OCI-LY3 (cell line): ENCODE results near the gene MISP.

Experiments
- H2AFZ ChIP-seq: fragments of 200-600, 300-600 bp; shearing (Covaris generic); 2 replicates; pipeline ENCODE4 v1.6.0; 2014; ENCODE audit warnings: antibody characterized with exemption, low read depth, low read length
- H3K27ac ChIP-seq: fragments of 200-600, 300-600 bp; sonication (generic); 2 replicates; pipeline ENCODE4 v1.5.1; 2014; ENCODE audit warnings: mild to moderate bottlenecking, low read length, moderate library complexity, mixed read lengths
- H3K27me3 ChIP-seq: fragments of 200-600, 300-600 bp; sonication (generic); 2 replicates; pipeline ENCODE4 v1.6.1; 2014; ENCODE audit warnings: low read depth, low read length, mixed read lengths
- H3K36me3 ChIP-seq: fragments of 200-600, 300-600 bp; sonication (generic); replicated peaks from 2 replicates; pipeline ENCODE3; 2014; ENCODE audit warnings: low read depth, low read length, mixed read lengths
- H3K4me1 ChIP-seq: fragments of 300-600, 200-600 bp; sonication (generic); 2 replicates; pipeline ENCODE4 v1.6.1; 2014; ENCODE audit warnings: low read length, mixed read lengths
- H3K4me2 ChIP-seq: fragments of 200-600, 300-600 bp; sonication (generic); 2 replicates; pipeline ENCODE4 v1.6.1; 2014; ENCODE audit warnings: low read length, mixed read lengths
- H3K4me3 ChIP-seq: fragments of 300-600, 200-600 bp; sonication (generic); 2 replicates; pipeline ENCODE4 v1.5.1; 2014; ENCODE audit warnings: antibody characterized with exemption, mild to moderate bottlenecking, low read length, moderate library complexity
- H3K79me2 ChIP-seq: fragments of 300-600, 200-600 bp; shearing (Covaris generic); 2 replicates; pipeline ENCODE4 v1.6.1; 2014; ENCODE audit warnings: mild to moderate bottlenecking, low read length, mixed read lengths
- H3K9ac ChIP-seq: fragments of 300-600, 200-600 bp; shearing (Covaris generic); 2 replicates; pipeline ENCODE4 v1.6.0; 2014; ENCODE audit warnings: mild to moderate bottlenecking, low read length, moderate library complexity
- H3K9me3 ChIP-seq: fragments of 200-600, 300-600 bp; shearing (Covaris generic); 2 replicates; pipeline ENCODE4 v1.6.1; 2014; ENCODE audit warnings: low read length, mixed read lengths; ENCODE audit not compliant: insufficient read depth
- H4K20me1 ChIP-seq: fragments of 200-600, 300-600 bp; sonication (generic); 2 replicates; pipeline ENCODE4 v1.6.1; 2016; ENCODE audit warnings: low read length, mixed read lengths; ENCODE audit not compliant: insufficient read depth
- EZH2phosphoT487 ChIP-seq: fragments of 200-600 bp; shearing (Covaris generic); IDR thresholded peaks from 2 replicates; pipeline ENCODE4 v1.6.1; 2018; ENCODE audit warnings: antibody characterized with exemption, mixed run types, low read depth
- TF ChIP-seq, protein P1 (sequence below): fragments of 200-600, 300-600 bp; sonication (generic); IDR thresholded peaks from 2 replicates; pipeline ENCODE4 v1.5.1; 2014; ENCODE audit warnings: antibody characterized with exemption, low read length, low read depth

Gene MISP

GRCh38 chr19:763869-764268, 13.0 kb downstream of the MISP start:
- Histone ChIP-seq H3K27me3 (no peaks in the 10 kb centered on the region), H3K79me2 (no peaks in the 10 kb centered on the region), H3K4me3 (no peak overlapping the region), H4K20me1 (no peaks in the 10 kb centered on the region), H3K36me3 (no peaks in the 10 kb centered on the region), H3K9me3 (no peaks in the 10 kb centered on the region), H3K4me2 (no peak overlapping the region), H3K4me1 (no peaks in the 10 kb centered on the region), H3K9ac (no peak overlapping the region), H3K27ac (no peak overlapping the region), H2AFZ (no peak overlapping the region)
- TF ChIP-seq, protein P1, sequence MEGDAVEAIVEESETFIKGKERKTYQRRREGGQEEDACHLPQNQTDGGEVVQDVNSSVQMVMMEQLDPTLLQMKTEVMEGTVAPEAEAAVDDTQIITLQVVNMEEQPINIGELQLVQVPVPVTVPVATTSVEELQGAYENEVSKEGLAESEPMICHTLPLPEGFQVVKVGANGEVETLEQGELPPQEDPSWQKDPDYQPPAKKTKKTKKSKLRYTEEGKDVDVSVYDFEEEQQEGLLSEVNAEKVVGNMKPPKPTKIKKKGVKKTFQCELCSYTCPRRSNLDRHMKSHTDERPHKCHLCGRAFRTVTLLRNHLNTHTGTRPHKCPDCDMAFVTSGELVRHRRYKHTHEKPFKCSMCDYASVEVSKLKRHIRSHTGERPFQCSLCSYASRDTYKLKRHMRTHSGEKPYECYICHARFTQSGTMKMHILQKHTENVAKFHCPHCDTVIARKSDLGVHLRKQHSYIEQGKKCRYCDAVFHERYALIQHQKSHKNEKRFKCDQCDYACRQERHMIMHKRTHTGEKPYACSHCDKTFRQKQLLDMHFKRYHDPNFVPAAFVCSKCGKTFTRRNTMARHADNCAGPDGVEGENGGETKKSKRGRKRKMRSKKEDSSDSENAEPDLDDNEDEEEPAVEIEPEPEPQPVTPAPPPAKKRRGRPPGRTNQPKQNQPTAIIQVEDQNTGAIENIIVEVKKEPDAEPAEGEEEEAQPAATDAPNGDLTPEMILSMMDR, result no peak
- no peak for TF ChIP-seq EZH2phosphoT487

GRCh38 chr19:764301-764700, 13.4 kb downstream of the MISP start:
- H2AFZ ChIP-seq, result no peak overlapping the region
- H3K4me1 ChIP-seq, result no peaks in the 10 kb centered on the region
- H3K36me3 ChIP-seq, result no peaks in the 10 kb centered on the region
- H3K9ac ChIP-seq, result no peak overlapping the region
- no peak overlapping the region for H3K4me2 ChIP-seq
- H3K79me2 ChIP-seq, result no peaks in the 10 kb centered on the region
- H3K4me3 ChIP-seq, result no peak overlapping the region
- TF ChIP-seq, protein P1, result no peak
- TF ChIP-seq EZH2phosphoT487, result no peak
- no peaks in the 10 kb centered on the region for H4K20me1 ChIP-seq
- H3K9me3 ChIP-seq, result no peaks in the 10 kb centered on the region
- no peak overlapping the region for H3K27ac ChIP-seq
- no peaks in the 10 kb centered on the region for H3K27me3 ChIP-seq

DNA sequence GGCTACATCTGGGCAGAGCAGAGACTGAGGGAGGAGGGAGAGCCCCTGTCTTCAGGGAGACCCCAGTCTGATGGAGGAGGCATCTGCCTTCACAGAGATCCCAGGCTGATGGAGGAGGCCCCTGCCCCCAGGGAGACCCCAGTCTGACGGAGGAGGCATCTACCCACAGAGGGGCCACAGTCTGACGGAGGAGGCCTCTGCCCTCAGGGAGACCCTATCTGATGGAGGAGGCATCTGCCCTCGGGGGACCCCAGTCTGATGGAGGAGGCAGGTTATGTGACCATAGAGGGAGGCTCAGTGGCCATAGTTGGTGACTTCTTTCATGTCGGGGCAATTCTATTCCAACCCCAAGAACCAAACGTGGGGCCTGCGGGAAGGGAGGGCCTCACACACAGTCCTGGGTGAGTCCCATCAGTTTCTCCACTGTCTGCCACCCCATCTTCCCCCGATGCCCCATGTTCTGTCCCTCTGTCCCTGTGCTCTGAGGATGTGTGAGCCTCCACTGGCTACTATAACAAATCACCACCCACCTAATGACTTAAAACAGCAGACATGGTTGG, 14.3 kb downstream of the MISP start:
- H3K27me3 ChIP-seq, result no peaks in the 10 kb centered on the region
- no peaks in the 10 kb centered on the region for H3K9me3 ChIP-seq
- no peak for TF ChIP-seq EZH2phosphoT487
- TF ChIP-seq, protein P1, result no peak
- no peak overlapping the region for H2AFZ ChIP-seq
- no peak overlapping the region for H3K27ac ChIP-seq
- H3K4me2 ChIP-seq, result no peak overlapping the region
- no peak overlapping the region for H3K4me3 ChIP-seq
- no peaks in the 10 kb centered on the region for H3K36me3 ChIP-seq
- H3K79me2 ChIP-seq, result no peaks in the 10 kb centered on the region
- H4K20me1 ChIP-seq, result no peaks in the 10 kb centered on the region
- no peaks in the 10 kb centered on the region for H3K4me1 ChIP-seq
- H3K9ac ChIP-seq, result no peak overlapping the region

GRCh38 chr19:768424-768823, 17.5 kb downstream of the MISP start:
- no peaks in the 10 kb centered on the region for H3K79me2 ChIP-seq
- H4K20me1 ChIP-seq, result no peaks in the 10 kb centered on the region
- H3K9ac ChIP-seq, result no peak overlapping the region
- no peak overlapping the region for H2AFZ ChIP-seq
- TF ChIP-seq EZH2phosphoT487, result no peak
- TF ChIP-seq, protein P1, result no peak
- no peak overlapping the region for H3K4me2 ChIP-seq
- H3K9me3 ChIP-seq, result no peaks in the 10 kb centered on the region
- no peaks in the 10 kb centered on the region for H3K4me1 ChIP-seq
- no peak overlapping the region for H3K4me3 ChIP-seq
- H3K36me3 ChIP-seq, result no peaks in the 10 kb centered on the region
- H3K27ac ChIP-seq, result no peak overlapping the region
- H3K27me3 ChIP-seq, result no peaks in the 10 kb centered on the region
